GM10266 (cell line): ENCODE data around the gene BMPR1B.

Source experiments
- DNase-seq: peaks from one replicate; pipeline ENCODE4 v3.0.0; 2012; ENCODE audit errors: extremely low spot score
- CTCF ChIP-seq: IDR thresholded peaks from 2 replicates; pipeline ENCODE4 v1.5.1; 2012; ENCODE audit warnings: mild to moderate bottlenecking, low read depth; ENCODE audit not compliant: control insufficient read depth, insufficient read depth; ENCODE audit errors: missing control alignments

The BMPR1B gene

GRCh38 chr4:94757192-94758140, at the start of gene BMPR1B:
Gene BMPR1B (plus strand): TSS chr4:94757955. CDS start chr4:95104425, 346,470 bp downstream.
- no peak for TF ChIP-seq CTCF
- DNase-seq = peak; percentile 31

- TF ChIP-seq CTCF = no peak
- no peak for DNase-seq
Observed at GRCh38 chr4:94711635-94712034, 46.1 kb upstream of the BMPR1B start.

- no peak for DNase-seq
- no peak for TF ChIP-seq CTCF
Observed at GRCh38 chr4:94714365-94715160, 43.2 kb upstream of the BMPR1B start.

- no peak for DNase-seq
- TF ChIP-seq CTCF = no peak
Observed at GRCh38 chr4:94715726-94716125, 42.0 kb upstream of the BMPR1B start.

GRCh38 chr4:94721310-94721709, 36.4 kb upstream of the BMPR1B start:
- DNase-seq = no peak
- TF ChIP-seq CTCF = no peak

GRCh38 chr4:94722270-94722669, 35.5 kb upstream of the BMPR1B start:
- no peak for TF ChIP-seq CTCF
- no peak for DNase-seq
